B cell (primary cell): ENCODE data around the gene TRMT11.

Experiments
- CTCF ChIP-seq: fragments of 200-600 bp; IDR thresholded peaks from one replicate; pipeline ENCODE4 v1.8.0; 2022; ENCODE audit warnings: antibody characterized with exemption, mild to moderate bottlenecking
- EZH2 ChIP-seq: IDR thresholded peaks from 2 replicates; pipeline ENCODE4 v1.6.1; 2012; ENCODE audit warnings: borderline replicate concordance, low read depth, mild to moderate bottlenecking, moderate library complexity, low read length; ENCODE audit not compliant: insufficient read depth, poor library complexity, severe bottlenecking

GRCh38 chr6:125995972-125996580 lies 9.7 kb downstream of the TRMT11 start:
- no peak for TF ChIP-seq EZH2
- peak; percentile 100 for TF ChIP-seq CTCF
